AG04449 (cell line): Measurements from ENCODE around the gene PAX5.

ENCODE experiments used
- CTCF ChIA-PET: fragments of 350-600 bp; formaldehyde crosslinking; extraction: SDS; loops from one replicate; lab custom pipeline; 2021; ENCODE audit warnings: antibody characterized with exemption; lab: Yijun Ruan, JAX
- POLR2A ChIA-PET: fragments of 400-600, 350-600 bp; formaldehyde crosslinking; extraction: SDS; loops from one replicate; lab custom pipeline; 2020; ENCODE audit warnings: antibody characterized with exemption, inconsistent platforms; lab: Yijun Ruan, JAX
- DNase-seq: peaks from one replicate; pipeline ENCODE4 v3.0.0-alpha.2; 2010; ENCODE audit warnings: low read depth, low spot score
- H3K4me3 ChIP-seq: 2 replicates; pipeline ENCODE4 v1.5.1; 2011; ENCODE audit warnings: low read depth, mild to moderate bottlenecking, control low read depth, low read length
- TF ChIP-seq, protein P1 (sequence below): IDR thresholded peaks from one replicate; pipeline ENCODE4 v1.5.1; 2011; ENCODE audit warnings: mild to moderate bottlenecking, moderate library complexity, low read length, control low read depth, inconsistent platforms; ENCODE audit not compliant: insufficient read depth; ENCODE audit errors: missing control alignments

The PAX5 gene

DNA sequence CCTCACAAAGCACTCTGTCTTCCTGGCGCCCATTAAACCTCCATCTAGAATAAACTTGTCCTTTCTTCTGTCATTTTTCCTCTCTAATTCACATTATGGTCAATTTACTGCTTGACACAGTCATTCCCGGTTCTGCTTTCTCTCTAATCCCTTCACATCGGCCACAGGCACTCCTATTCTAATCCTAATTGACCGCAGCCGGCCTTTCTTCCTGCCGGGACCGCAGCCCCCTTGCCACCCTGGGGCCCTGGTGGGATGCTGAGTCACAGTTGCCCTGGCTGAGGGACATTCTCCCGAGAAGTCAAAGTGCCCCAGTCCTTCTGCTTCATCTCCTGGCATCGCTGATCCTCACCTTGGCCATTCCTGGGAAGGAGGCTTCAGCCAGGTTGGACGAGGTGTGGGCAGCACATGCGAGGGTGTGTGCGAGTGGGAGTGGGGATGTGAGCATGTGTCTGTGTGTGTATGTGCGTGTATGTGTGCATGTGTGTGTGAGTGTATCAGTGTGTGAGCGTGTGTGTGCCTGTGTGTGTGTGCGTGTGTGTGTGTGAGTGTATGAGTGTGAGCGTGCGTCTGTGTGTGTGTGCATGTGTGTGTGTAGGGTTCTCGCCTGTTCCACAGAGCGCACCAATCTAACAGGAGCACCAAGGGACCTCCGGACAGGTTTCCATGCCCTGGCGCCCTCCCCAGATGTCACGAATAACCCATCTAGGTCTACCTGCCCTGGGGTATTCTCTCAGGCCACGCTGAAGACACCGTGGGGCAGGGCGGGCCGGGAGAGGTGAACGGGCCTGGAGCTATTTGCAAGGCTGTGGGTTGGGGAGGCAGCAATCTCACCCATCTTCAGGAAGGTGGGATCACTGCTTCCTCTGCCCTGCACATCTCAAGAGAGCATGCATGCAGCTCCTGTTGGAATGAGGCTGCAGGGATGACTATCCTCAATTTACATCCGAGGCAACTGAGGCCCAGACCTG, 191.2 kb downstream of the PAX5 start:
- no peak overlapping the region for H3K4me3 ChIP-seq
- TF ChIP-seq, protein P1, sequence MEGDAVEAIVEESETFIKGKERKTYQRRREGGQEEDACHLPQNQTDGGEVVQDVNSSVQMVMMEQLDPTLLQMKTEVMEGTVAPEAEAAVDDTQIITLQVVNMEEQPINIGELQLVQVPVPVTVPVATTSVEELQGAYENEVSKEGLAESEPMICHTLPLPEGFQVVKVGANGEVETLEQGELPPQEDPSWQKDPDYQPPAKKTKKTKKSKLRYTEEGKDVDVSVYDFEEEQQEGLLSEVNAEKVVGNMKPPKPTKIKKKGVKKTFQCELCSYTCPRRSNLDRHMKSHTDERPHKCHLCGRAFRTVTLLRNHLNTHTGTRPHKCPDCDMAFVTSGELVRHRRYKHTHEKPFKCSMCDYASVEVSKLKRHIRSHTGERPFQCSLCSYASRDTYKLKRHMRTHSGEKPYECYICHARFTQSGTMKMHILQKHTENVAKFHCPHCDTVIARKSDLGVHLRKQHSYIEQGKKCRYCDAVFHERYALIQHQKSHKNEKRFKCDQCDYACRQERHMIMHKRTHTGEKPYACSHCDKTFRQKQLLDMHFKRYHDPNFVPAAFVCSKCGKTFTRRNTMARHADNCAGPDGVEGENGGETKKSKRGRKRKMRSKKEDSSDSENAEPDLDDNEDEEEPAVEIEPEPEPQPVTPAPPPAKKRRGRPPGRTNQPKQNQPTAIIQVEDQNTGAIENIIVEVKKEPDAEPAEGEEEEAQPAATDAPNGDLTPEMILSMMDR: no peak
- ChIA-PET CTCF (no interaction called here), POLR2A (no interaction called here)
- DNase-seq: no peak

DNA sequence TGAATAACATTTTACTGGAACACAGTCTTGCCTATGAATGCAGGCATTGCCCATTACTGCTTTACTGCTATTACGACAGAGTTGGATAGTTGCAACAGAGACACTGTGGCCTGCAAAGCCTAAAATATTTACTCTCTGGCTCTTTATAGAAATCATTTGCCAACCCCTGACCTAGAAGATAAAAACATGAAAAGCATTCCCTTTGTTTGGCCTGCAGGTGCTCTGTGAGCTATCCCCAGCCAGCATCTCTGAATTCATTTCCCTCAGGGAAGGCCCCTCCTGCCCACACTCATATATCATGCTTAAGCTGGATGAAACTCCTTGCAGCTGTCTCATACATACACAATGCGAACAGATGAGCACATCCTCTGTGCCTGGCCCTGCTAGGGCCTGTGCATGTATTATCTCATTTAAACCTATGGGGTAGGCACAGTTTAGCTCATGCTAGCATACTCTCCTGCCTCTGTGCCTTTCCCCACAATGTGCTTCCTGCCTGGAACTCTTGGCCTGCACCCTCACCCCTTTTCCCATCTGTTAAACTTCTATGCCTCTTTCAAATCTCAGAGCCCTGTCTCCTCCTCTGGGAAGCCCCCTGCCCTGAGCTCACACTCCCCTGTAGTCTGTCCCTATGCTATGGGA, 193.1 kb downstream of the PAX5 start:
- CTCF ChIA-PET: no interaction called here
- no peak overlapping the region for H3K4me3 ChIP-seq
- no peak for DNase-seq
- POLR2A ChIA-PET: no interaction called here
- TF ChIP-seq, protein P1: no peak

DNA sequence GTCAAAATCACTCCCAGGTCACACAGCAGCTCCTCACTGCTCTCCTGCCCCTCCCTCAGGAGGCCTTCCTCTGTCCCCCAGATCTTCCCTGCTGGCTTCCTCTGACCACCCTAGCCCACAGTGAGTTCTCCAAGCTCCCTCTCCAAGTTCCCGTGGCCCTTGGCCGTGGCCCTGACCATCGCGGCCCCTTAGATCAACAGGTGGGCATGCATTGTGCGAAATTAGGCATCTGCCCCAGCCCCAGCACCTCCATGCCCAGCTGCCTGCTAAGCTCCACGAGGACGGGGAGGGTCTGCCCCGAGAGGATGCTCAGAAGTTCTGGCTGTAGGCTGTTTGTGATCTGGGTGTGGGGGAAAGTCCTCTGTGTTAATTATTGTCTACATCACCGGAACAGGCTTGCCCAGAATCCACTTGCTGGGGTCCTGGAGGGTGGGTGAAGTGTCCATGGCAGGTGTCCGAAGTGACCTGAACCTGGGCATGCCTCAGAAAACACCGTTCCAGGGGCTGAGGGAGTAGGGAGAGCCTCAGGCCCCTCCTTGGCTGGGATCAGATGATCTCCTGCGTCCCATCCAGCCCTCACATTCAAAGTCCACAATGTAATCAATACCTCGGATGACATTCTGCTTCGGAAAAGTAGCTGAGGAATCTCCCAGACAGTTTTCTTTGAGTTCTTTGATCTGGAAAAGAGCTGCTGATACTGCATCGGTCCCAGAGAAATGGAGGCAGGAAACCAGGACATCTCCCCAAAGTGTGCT, 194.8 kb downstream of the PAX5 start:
- POLR2A ChIA-PET: no interaction called here

DNA sequence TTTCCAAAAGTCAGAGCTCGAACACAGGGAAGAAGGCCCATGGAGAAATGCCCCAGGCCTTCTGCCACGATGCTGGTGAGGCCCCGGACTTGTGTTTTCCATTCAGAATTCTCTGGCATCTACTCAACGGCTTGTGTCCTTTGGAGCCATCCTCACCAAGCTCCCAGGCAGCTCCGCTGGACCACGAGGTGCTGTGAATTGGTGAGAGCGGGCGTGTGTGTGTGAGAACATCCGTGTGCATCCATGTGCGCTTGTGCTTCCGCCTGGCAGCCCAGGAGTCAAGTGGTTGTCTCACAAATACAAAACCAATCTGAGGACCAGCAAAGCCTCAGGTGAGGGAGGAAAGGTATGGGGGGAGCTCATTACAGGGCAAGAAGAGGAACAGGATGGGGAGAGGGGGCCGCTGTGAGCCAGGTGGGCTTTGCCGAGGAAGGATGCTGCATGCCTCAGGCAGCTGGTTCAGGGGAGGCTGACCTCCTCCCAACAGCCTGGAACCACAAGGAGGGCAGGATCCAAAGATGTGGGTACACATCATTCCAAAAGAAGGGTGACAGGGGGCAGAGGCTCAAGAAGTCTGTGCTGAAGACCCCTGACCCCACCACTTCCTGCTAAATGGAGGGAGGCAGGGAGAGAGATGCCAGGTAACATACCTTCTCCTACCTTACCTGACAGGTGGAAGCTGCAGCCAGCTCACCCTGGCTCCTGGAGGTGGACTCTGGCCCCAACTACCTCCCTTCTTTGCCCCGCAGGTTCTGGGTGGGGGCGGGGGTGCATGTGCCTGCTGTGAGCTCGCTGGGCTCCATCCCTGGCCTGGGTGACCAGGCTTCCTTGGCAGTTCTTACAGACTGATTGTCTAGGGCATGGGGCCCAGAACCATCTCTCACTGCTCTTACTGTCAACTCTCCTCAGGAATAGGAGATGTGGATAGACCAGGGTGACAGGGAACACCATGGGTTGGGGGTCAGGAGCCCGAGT, 196.3 kb downstream of the PAX5 start:
- ChIA-PET CTCF (no interaction called here), POLR2A (no interaction called here)
- no peak for DNase-seq
- TF ChIP-seq, protein P1: no peak
- H3K4me3 ChIP-seq: no peak overlapping the region

More for the DNA sequence above, 194.8 kb downstream of the PAX5 start:
- TF ChIP-seq, protein P1: no peak
- no peak for DNase-seq
- no peak overlapping the region for H3K4me3 ChIP-seq
- CTCF ChIA-PET: interaction anchor here (0.6 kb wide), 1 partner anchor 12 kb away, joined by 3 read pairs; no protein-coding TSS in a partner anchor

DNA sequence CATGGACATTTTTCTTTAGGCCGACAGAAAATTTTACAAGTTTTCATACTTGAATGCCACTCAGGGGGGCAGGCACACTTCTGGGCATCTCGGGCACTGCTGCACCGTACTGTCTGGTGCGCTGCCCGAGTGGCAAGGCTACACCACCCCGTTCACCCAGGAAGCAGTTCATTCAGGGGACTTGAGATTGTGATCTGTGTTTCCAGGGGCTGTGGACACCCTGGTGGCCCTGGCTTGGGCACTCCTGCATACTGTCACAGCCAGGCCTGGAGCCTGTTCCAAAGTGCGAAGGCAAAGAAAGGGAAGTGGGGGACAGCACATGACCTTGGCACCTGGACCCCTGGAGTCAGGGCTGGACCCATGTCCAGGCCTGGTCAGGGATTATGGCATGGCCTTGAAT, 197.6 kb downstream of the PAX5 start:
- CTCF ChIA-PET: no interaction called here
- H3K4me3 ChIP-seq: no peak overlapping the region
- POLR2A ChIA-PET: no interaction called here
- TF ChIP-seq, protein P1: no peak
- DNase-seq: no peak
